HCT116 (cell line): ENCODE results near the gene DSPP. TPM values are rescaled to one million over a fixed set of nuclear protein-coding genes. Genes with fewer than 3 reads are reported as not detected.

Source experiments
- ATAC-seq: fragments of 200-7000 bp; cut with Tn5 transposase; 2 replicates; pipeline ENCODE4 v1.9.1; 2020; ENCODE audit warnings: mild to moderate bottlenecking, moderate library complexity
- BruUV-seq: library from RNA; stranded (reverse); fragments of 400-500 nt; replicated peaks from 2 replicates; lab custom pipeline; 2021; lab: Mats Ljungman, UMichigan
- CTCF ChIA-PET: fragments of 300-600 bp; sonication (Branson Sonifier 250); formaldehyde crosslinking; loops from one replicate; lab custom pipeline; 2021; ENCODE audit warnings: antibody characterized with exemption; lab: Charles Lee
- POLR2A ChIA-PET: fragments of 300-600, 350-600 bp; sonication (Branson Sonifier 250); formaldehyde crosslinking; loops from one replicate; lab custom pipeline; 2021; ENCODE audit warnings: antibody characterized with exemption; lab: Charles Lee
- RAD21 ChIA-PET, 2 experiments: fragments of 300-600 bp; sonication (Branson Sonifier 250); formaldehyde crosslinking; loops; one replicate each; lab custom pipeline; 2023; ENCODE audit warnings: low total read pairs in 2 of 2; ENCODE audit not compliant: uncharacterized antibody in 2 of 2, unreplicated experiment in 2 of 2, low non-redundant PET in 1 of 2; lab: Charles Lee
- DNase-seq: peaks from one replicate; pipeline ENCODE4 v3.0.0-alpha.2; 2010; ENCODE audit warnings: low read depth, low spot score
- H2AFZ ChIP-seq: fragments of 200-600 bp; shearing (Covaris generic), sonication (generic); 2 replicates; pipeline ENCODE4 v1.6.1; 2017; ENCODE audit warnings: low read depth, mixed run types, mixed read lengths, antibody characterized with exemption, low read length; ENCODE audit not compliant: poor library complexity, severe bottlenecking
- H3K27ac ChIP-seq: 2 replicates; pipeline ENCODE4 v1.5.1; 2012; ENCODE audit warnings: low read depth, low read length
- H3K27me3 ChIP-seq: fragments of 200-600 bp; sonication (generic); 2 replicates; pipeline ENCODE4 v1.6.1; 2016; ENCODE audit warnings: mixed run types, low read length, mixed read lengths; ENCODE audit not compliant: insufficient read depth
- H3K36me3 ChIP-seq, 2 experiments: fragments of 200-500 bp in 1 of 2; fragments of 200-600 bp in 1 of 2; sonication (Bioruptor generic) in 1 of 2; sonication (generic) in 1 of 2; 2 replicates each; pipeline versions ENCODE4 v1.5.1 to v1.6.1; 2014 to 2016; ENCODE audit warnings: low read length in 2 of 2, inconsistent platforms in 1 of 2, mixed read lengths in 1 of 2, mixed run types in 1 of 2; ENCODE audit not compliant: insufficient read depth in 2 of 2, control insufficient read depth in 1 of 2
- H3K4me1 ChIP-seq, 2 experiments: fragments of 200-600 bp in 1 of 2; sonication (generic) in 1 of 2; 2 replicates each; pipeline versions ENCODE4 v1.5.1 to v1.6.1; 2012 to 2017; ENCODE audit warnings: low read length in 2 of 2, inconsistent platforms in 1 of 2, mild to moderate bottlenecking in 1 of 2, mixed read lengths in 1 of 2, mixed run types in 1 of 2, moderate library complexity in 1 of 2; ENCODE audit not compliant: insufficient read depth in 2 of 2, control insufficient read depth in 1 of 2
- H3K4me2 ChIP-seq: fragments of 200-600 bp; sonication (generic); 2 replicates; pipeline ENCODE4 v1.6.1; 2017; ENCODE audit warnings: mixed run types, low read length, mixed read lengths
- H3K4me3 ChIP-seq, 2 experiments: fragments of 200-600 bp in 1 of 2; sonication (generic) in 1 of 2; replicated peaks in 1 of 2; 2 replicates each; pipeline ENCODE4 v1.5.1; 2011 to 2016; ENCODE audit warnings: low read length in 2 of 2, control low read depth in 1 of 2, low read depth in 1 of 2, mild to moderate bottlenecking in 1 of 2, mixed read lengths in 1 of 2, mixed run types in 1 of 2
- H3K79me2 ChIP-seq: fragments of 200-600 bp; sonication (generic); 2 replicates; pipeline ENCODE4 v1.6.1; 2017; ENCODE audit warnings: mild to moderate bottlenecking, mixed run types, low read length, moderate library complexity, mixed read lengths; ENCODE audit not compliant: insufficient read depth
- H3K9ac ChIP-seq: fragments of 200-600 bp; sonication (generic); 2 replicates; pipeline ENCODE4 v1.6.1; 2016; ENCODE audit warnings: low read length, mixed read lengths
- H3K9me2 ChIP-seq: fragments of 200-600 bp; sonication (generic), shearing (Covaris generic); 2 replicates; pipeline ENCODE4 v1.6.1; 2017; ENCODE audit warnings: mixed run types, mild to moderate bottlenecking, moderate library complexity; ENCODE audit not compliant: insufficient read depth
- H3K9me3 ChIP-seq, 2 experiments: fragments of 200-500 bp in 1 of 2; fragments of 200-600 bp in 1 of 2; sonication (Bioruptor generic) in 1 of 2; sonication (generic) in 1 of 2; 2 replicates each; pipeline ENCODE4 v1.6.1; 2014 to 2017; ENCODE audit warnings: low read length in 2 of 2, mixed read lengths in 2 of 2, inconsistent platforms in 1 of 2, low read depth in 1 of 2, mild to moderate bottlenecking in 1 of 2, mixed run types in 1 of 2, moderate library complexity in 1 of 2; ENCODE audit not compliant: control insufficient read depth in 1 of 2, insufficient read depth in 1 of 2
- H4K20me1 ChIP-seq: fragments of 200-600 bp; sonication (generic), shearing (Covaris generic); 2 replicates; pipeline ENCODE4 v1.6.1; 2017; ENCODE audit warnings: mixed run types, mild to moderate bottlenecking, moderate library complexity; ENCODE audit not compliant: insufficient read depth
- CTCF ChIP-seq, 3 experiments: fragments of 200-600 bp in 1 of 3; sonication (generic) in 1 of 3; IDR thresholded peaks in 2 of 3; conservative IDR thresholded peaks in 1 of 3; 2 replicates each; pipeline ENCODE4 v1.5.1; 2012 to 2017; ENCODE audit warnings: low read depth in 2 of 3, low read length in 2 of 3, antibody characterized with exemption in 1 of 3, borderline replicate concordance in 1 of 3, control low read depth in 1 of 3, mild to moderate bottlenecking in 1 of 3, mixed read lengths in 1 of 3, mixed run types in 1 of 3, moderate library complexity in 1 of 3; ENCODE audit not compliant: insufficient read depth in 1 of 3
- ELF1 ChIP-seq: IDR thresholded peaks from 2 replicates; pipeline ENCODE4 v1.6.1; 2012; ENCODE audit warnings: low read depth, borderline replicate concordance
- JUND ChIP-seq: IDR thresholded peaks from 2 replicates; pipeline ENCODE4 v1.6.1; 2012
- POLR2AphosphoS5 ChIP-seq: IDR thresholded peaks from 2 replicates; pipeline ENCODE4 v1.6.1; 2011; ENCODE audit warnings: mild to moderate bottlenecking, low read depth, low read length, moderate library complexity
- REST ChIP-seq: IDR thresholded peaks from 2 replicates; pipeline ENCODE4 v1.6.1; 2012; ENCODE audit warnings: low read depth
- SRF ChIP-seq: IDR thresholded peaks from 2 replicates; pipeline ENCODE4 v1.6.1; 2012; ENCODE audit warnings: low read depth
- YY1 ChIP-seq: IDR thresholded peaks from 2 replicates; pipeline ENCODE4 v1.6.1; 2011; ENCODE audit warnings: low read length, low read depth, moderate library complexity, mild to moderate bottlenecking; ENCODE audit not compliant: insufficient replicate concordance; ENCODE audit errors: extremely low read depth
- intact Hi-C: fragments of 100-400 bp; cut with micrococcal nuclease; formaldehyde crosslinking; loops from 2 replicates; pipeline ENCODE4 v1.10.0; 2022
- total RNA-seq: library from RNA; stranded (reverse); gene quantifications from one replicate; pipeline ENCODE4 v1.2.1, GENCODE V29; 2021; ENCODE audit not compliant: unreplicated experiment

DSPP gene
- total RNA-seq, 1 experiment from 2014 or later, result not detected

- no peaks in the 10 kb centered on the region for H3K36me3 ChIP-seq
- no TSS peak for BruUV-seq
These were observed 28.9 kb upstream of the DSPP start for GRCh38 chr4:87579478-87579877.

More at GRCh38 chr4:87579478-87579877, 28.9 kb upstream of the DSPP start:
- Histone ChIP-seq H3K9ac (no peak overlapping the region), H3K27me3 (no peaks in the 10 kb centered on the region), H2AFZ (no peak overlapping the region), H3K4me2 (no peak overlapping the region), H3K27ac (no peak overlapping the region), H3K9me3 (no peaks in the 10 kb centered on the region), H3K79me2 (no peaks in the 10 kb centered on the region), H4K20me1 (no peaks in the 10 kb centered on the region), H3K9me2 (no peaks in the 10 kb centered on the region), H3K4me3 (no peak overlapping the region), H3K4me1 (no peaks in the 10 kb centered on the region)
- DNase-seq, result no peak
- ATAC-seq, result no peak
- intact Hi-C loops, result no loop called here
- POLR2A ChIA-PET, result no interaction called here
- RAD21 ChIA-PET, result no interaction called here
- CTCF ChIA-PET, result no interaction called here
- TF ChIP-seq REST (no peak), ELF1 (no peak), CTCF (IDR thresholded peaks at IDR 0.05 in 2 of 3, conservative IDR thresholded peaks at IDR 0.05 in 1 of 3; ENCODE audit: borderline replicate concordance in 1 of 3, insufficient read depth in 1 of 3, low read depth in 2 of 3, low read length in 2 of 3) (no peak), JUND (no peak), POLR2AphosphoS5 (no peak), SRF (no peak), YY1 (no peak)
